COLO829 (cell line): ENCODE measurements around the gene ALX4.

ENCODE experiments used
- DNase-seq: peaks from one replicate; pipeline ENCODE4 v3.0.0; 2012; ENCODE audit warnings: low spot score

ALX4 gene

GRCh38 chr11:44315947-44316658, 6.2 kb upstream of the ALX4 start:
- no peak for DNase-seq

DNA sequence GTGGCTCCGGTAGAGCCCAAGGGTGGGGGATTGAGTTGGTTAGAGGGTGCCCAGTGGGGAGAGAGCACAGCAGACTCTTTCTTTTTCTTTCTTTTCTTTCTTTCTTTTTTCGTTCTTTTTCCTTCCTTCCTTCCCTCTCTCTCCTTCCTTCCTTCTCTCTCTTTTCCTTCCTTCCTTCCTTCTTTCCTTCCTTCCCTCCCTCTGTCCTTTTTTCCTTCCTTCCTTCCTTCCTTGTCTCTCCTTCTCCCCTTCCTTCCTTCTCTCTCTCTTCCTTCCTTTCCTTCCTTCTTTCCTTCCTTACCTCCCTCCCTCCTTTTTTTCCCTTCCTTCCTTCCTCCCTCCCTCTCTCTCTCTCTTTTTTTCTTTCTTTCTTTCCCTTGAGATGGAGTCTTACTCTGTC, 4.8 kb upstream of the ALX4 start:
- no peak for DNase-seq

DNA sequence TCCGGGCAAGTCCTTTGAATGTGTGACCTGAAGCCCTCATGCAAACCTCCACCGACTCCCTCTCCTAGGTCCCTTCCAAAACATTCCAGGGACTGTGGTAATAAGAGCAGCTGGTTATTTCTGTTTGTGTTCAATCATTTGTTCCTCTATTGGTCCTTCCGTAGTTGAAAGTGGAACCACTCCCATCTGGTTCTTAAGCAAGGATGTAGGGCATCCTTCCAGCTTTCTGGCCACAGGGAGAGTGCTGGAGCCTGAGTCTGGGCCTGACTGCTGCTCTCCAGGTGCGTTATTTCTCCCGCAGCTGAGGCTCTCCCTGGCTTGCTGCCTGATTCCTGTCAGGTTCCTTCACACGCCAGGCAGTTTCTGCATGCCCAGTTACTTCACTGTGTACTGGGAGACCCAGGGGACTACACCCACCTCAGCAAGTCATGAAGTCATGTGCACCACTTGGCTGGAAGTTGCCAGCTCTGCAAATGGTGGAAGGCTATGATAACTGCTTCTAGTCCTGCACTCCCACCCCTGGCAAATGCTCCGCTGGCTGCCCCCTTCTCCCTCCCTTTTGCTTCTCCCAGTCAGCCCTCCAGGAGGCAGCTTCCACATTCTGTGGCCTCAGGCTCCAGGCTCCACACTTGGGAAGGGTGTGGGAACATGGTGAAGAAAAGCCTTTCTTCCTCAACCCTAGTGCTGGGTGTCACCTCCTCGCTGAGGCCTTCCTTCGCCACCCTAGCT, 4.0 kb upstream of the ALX4 start:
- DNase-seq = no peak

DNA sequence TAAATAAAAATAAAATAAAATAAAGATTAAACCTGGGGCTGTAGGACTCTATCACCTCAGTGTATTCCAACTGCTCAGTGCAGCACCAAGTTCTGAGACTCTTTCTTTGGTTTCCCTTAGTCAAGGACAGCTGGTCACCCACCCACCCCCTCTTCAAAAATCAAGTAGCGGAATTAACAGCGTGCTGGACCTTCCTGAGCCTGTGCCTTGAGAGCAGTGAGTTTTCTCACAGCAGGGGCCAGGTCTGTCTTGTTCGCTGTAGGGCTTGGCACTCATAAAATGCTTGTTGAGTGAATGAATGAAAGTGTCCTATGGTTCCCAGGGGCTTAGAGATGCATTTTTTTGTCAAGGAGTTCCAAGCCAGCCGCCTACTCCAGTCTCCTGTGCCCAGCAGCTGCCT, 2.9 kb upstream of the ALX4 start:
- DNase-seq = no peak

DNA sequence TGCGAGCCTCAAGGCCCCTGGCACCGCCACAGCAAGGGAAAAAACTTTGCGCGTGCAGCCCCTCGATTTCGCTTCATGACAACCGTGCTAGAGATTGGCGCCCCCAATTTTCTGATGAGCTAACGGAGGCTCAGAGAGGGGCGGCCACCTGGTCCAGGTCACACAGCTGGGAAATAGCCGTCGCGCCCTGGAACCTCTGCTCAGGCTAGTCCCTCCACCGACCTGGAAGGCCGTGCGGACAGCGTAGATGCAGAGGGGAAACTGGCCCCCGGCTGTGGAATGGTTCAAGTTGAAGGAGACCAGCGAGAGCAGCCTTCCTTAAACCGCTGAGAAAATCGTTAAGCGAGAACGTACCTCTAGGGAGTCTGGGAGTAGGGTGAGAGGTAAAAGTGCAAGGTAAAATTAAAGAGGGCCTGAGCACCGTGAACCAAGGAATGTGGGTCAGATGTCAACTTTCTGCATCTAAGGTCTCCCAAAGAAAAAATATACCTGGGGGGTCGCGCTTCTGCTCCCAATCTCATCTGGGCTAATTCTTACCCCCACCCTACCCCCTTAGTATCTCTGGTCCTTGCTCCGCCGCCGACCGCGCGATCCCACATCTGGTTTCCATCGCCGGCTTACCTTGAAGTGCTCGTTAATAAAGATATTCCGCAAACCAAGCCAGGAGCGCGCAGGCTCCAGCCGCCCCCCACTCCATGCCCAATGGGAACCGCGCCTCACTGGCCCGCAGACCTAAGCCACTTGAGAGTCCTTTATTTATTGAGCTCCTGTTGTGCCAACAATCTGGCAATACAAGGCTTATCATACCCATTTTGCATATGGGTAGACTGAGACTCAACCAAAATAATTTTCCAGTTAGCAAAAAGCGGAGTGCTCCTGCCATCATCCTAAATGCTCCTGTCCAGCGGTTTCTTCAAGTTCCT, 1.7 kb upstream of the ALX4 start:
- DNase-seq = no peak

GRCh38 chr11:44310463-44311272, 729 bp upstream of the ALX4 start:
- no peak for DNase-seq

GRCh38 chr11:44310206-44310462, 195 bp upstream of the ALX4 start:
- no peak for DNase-seq

- DNase-seq = no peak
These were observed 939 bp downstream of the ALX4 start for GRCh38 chr11:44308923-44309477.

DNA sequence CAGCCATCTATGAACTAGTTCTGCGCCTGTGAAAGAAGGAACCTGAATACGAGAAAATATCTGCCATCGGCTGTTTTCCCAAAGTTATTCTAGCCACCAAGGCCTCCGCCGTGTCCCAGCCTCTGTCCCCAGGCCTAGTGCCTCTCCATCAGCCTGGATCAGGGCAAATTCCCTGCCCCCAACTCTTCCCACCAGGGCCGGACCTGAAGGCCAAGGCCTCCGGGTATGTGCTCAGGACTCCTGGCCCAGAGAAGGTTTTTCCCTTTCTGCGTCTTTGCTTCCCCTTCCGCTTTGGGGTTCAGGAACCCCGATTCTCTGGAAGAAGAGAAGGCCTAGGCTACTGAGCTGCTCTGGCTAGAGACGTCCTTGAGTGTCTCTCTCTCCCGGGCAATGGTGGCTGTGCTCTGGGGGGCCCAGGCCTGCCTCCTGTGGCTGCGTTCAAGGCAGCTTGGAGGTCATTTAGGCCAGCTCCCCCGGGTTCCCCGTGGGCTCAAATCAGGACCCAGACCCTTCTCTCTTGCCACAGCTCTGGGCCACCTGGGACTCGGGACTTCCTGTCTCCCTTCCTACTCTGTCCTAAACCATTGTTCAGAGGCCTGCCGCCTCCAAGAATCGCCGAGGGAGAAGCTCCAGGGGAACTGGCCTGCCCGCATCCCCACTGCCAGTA, 1.6 kb downstream of the ALX4 start:
- no peak for DNase-seq

DNA sequence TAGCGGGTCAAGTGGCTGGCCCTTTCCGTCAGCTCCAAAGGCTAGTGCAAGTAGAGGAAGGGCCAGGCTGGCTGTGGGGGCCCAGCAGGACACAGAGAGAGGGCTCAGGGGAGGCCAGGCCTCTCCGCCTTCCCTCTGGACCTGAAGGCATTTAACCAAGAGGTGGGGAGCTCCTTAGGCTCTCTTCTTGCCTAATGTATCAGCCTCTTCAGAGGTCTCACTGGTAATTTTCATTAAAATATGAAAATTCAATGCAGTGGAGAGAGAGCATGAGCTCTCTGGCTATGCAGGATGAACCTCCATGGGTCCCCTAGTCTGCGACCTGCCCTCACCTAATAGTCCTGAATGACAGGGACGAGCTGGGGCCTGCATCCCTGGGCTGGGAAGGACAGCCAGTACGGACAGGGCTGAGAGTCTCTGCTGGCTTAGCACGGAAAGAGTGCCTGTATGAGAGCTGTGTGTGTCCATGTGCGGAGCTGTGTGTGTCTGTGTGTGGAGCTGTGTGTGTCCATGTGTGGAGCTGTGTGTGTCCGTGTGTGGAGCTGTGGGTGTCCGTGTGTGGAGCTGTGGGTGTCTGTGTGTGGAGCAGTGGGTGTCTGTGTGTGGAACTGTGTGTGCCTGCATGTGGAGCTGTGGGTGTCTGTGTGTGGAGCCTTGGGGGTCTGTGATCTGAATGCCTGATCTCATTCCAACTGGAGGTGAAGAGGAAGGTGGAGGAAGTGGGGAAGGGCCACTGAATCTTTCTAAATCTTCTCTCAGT, 2.4 kb downstream of the ALX4 start:
- no peak for DNase-seq

DNA sequence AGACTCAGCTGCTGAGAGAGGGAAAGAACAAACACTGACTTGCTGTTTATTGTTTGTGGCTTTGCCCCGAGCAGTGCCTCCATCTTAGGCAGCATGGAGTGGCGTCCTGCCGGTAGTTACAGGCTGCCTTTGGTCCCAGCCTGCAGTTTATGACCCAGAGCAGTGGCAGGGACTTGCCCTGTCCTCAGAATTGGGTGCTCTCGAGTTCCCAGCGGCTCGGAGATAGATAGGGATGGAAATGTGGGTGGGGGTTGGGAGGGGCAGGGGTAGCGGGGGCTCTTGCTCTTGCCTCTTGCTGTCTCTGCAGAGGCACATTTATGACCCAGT, 3.1 kb downstream of the ALX4 start:
- no peak for DNase-seq

DNA sequence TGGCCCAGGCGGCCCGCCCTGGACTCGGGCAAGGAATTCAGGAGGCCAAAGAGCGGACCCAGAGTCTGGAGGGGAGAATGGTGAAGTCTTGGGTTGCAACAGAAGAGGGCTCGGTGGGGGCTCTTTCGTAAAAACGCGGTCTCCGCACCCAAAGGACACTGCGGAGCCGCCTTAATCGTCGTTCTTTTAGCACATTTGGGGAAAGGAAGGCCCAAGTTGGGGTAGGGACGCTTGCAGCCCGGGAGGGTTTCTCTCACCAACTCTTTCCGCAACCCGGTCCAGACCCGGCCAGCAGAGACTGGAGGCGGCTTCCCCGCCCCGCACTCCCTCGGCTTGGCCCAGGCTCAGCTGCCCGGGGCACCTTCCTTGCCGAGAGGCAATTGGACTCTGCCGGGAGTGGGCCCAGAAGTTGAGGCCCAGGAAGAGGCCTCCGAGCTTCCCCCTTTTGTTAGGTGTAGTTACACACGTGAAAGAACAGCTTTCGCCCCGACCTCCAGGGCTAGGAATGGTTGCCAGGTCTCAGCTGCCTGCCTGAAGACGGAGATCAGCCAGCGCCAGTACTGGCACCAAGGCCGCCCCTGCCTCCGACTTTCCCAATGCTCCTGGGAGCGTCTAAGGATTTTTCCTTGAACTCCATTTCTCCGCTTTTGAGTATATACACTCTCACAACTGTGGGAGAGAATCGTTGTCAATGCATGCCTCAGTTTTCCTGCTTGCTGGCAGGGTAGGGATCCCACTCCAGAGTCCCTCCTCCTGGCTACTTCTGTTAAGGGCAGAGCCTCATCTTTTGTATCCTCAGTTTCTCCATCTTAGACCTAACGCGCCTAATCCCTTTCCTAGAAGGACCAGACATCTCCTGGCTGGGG, 3.7 kb downstream of the ALX4 start:
- DNase-seq = no peak

- DNase-seq = no peak
These were observed 4.4 kb downstream of the ALX4 start for GRCh38 chr11:44305470-44306051.

GRCh38 chr11:44305026-44305469, 4.9 kb downstream of the ALX4 start:
- DNase-seq = no peak

DNA sequence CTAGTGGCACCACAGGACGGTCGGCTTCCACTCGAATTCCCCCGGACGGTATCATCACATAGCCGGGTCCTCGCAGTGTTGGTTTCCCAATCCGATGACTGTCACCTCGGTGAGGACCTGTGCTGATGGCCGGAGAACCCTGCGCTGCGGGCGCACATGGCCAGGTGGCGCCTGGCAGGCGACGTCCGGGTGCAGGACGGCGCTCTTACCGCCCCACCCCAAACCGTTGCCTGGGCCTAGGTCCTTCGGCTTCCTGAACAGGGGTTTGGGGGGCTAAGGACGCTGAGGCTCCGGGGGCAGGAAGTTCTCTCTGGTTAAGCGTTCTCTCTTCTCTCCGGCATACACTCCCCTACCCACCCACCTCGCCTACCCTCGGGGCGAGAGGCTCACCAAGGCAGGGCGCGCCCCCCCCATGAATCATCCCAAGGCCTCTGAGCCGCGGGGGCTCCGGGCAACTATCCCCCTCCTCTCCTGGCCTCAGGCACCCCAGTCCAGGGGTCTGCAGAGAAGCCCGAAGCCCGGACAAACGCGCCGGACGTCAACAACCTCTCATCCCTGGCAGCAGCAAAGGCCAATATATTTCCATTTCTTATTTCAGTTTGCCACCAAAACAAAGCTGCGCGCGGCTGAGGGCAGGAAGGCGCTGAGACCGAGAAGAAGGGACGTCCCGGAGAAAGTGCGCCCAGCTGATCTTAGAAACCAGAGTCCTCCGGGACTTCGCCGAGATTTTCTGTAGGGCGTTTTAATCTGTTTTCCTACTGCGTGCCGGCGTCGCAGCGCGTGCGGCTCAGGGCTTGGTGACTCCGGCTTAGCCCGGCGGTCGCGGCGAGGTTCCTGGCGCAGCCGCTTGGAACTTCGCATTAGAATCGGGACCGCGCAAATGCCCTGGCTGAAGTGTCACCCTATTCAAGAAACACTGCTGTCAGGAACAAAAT, 5.6 kb downstream of the ALX4 start:
- no peak for DNase-seq

GRCh38 chr11:44303401-44303938, 6.5 kb downstream of the ALX4 start:
- no peak for DNase-seq

- peak; percentile 66 for DNase-seq
These were observed 8.2 kb downstream of the ALX4 start for GRCh38 chr11:44301564-44302271.
